ENCODE results near the gene ZSCAN9. TPM values are rescaled to one million over a fixed set of nuclear protein-coding genes. Genes with fewer than 3 reads are reported as not detected.

ZSCAN9 gene
- total and polyA plus RNA-seq, 9 of the 15 experiments (the other 6 are each of a cell fraction or from before 2014, with no cell fraction given): 18.8 to 48.9 (median 28.7) TPM

DNA sequence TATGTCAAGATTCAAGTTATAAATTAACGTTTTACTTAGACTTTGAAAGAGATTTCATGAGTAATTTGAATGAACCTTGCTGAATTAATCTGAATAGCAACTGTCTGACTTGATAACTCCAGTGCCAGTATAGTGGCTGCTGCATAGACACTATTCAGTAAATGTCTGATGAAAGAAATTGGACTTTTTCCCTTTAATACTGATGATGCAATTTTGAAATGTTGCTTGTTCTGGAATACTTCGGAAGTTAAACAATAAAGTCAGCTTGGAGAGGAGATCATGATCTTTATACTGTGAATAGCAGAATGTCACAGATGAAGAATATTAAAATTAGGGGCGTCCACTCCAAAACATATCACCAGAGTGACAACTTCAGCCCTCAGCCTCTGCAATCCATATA lies 52.7 kb downstream of the ZSCAN9 start:
- no peak for FAIRE-seq
- H2AFZ ChIP-seq (ENCODE audit: low read depth, low read length): no peak overlapping the region
- H3K4me3 ChIP-seq: no peak overlapping the region
- H3K4me1 ChIP-seq (replicated peaks in 1 of 2; ENCODE audit: control insufficient read depth in 2 of 2, insufficient read depth in 2 of 2, low read length in 2 of 2): peaks cover 4 to 7% of the 10 kb centered on the region in 2 experiments; a peak in 1 of 5 replicates
- H3K9me1 ChIP-seq (ENCODE audit: control insufficient read depth, insufficient read depth, low read length): no peaks in the 10 kb centered on the region
- peaks cover 2% of the 10 kb centered on the region; the same call in 1 of the 2 replicates for H3K9me3 ChIP-seq (replicated peaks; ENCODE audit: control insufficient read depth, insufficient read depth, low read depth, low read length)
- no peaks in the 10 kb centered on the region for H4K20me1 ChIP-seq (replicated peaks; ENCODE audit: control insufficient read depth, insufficient read depth, low read length)
- 28% methylated on average over 3 of the region's 3 CpGs for WGBS (ENCODE audit: insufficient coverage, low coverage, missing lambda C conversion rate)
- H3K36me3 ChIP-seq (ENCODE audit: control insufficient read depth, insufficient read depth, low read length): peaks cover 44% of the 10 kb centered on the region
- CTCF ChIA-PET (ENCODE audit: low intra/inter-chr PET ratio): no interaction called here
- POLR2A ChIA-PET: interaction anchor here (0.9 to 5.4 kb wide), 4 partner anchors 9 to 78 kb away, joined by 3 to 61 read pairs (median 4); partner anchors contain the start of gene ZSCAN26
- H3K27me3 ChIP-seq (ENCODE audit: control insufficient read depth in 2 of 2, insufficient read depth in 2 of 2, low read length in 2 of 2): no peaks in the 10 kb centered on the region
- H3K27ac ChIP-seq (ENCODE audit: extremely low read depth, low read depth, low read length): no peak overlapping the region
- no peak for ATAC-seq
- no peak overlapping the region for H3K9ac ChIP-seq (ENCODE audit: insufficient read depth in 1 of 2, low read depth in 2 of 2, low read length in 2 of 2)
- H3K79me2 ChIP-seq (ENCODE audit: control insufficient read depth, insufficient read depth, low read length): peaks cover 12% of the 10 kb centered on the region
- no TSS peak for BruUV-seq (replicated peaks)
- in situ Hi-C loops (cut with MboI) (no loop called here), intact Hi-C loops (cut with micrococcal nuclease) (no loop called here)
- no peak for DNase-seq (ENCODE audit: extremely low read depth in 1 of 4, low spot score in 3 of 4)
- no peak overlapping the region for H3K4me2 ChIP-seq (ENCODE audit: insufficient read depth, low read length)
- TF ChIP-seq, protein P1, sequence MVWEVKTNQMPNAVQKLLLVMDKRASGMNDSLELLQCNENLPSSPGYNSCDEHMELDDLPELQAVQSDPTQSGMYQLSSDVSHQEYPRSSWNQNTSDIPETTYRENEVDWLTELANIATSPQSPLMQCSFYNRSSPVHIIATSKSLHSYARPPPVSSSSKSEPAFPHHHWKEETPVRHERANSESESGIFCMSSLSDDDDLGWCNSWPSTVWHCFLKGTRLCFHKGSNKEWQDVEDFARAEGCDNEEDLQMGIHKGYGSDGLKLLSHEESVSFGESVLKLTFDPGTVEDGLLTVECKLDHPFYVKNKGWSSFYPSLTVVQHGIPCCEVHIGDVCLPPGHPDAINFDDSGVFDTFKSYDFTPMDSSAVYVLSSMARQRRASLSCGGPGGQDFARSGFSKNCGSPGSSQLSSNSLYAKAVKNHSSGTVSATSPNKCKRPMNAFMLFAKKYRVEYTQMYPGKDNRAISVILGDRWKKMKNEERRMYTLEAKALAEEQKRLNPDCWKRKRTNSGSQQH (CRISPR knock-in tag; IDR thresholded peaks at IDR 0.05): no peak
- TF ChIP-seq, protein P2, sequence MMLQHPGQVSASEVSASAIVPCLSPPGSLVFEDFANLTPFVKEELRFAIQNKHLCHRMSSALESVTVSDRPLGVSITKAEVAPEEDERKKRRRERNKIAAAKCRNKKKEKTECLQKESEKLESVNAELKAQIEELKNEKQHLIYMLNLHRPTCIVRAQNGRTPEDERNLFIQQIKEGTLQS (IDR thresholded peaks at IDR 0.05): peak; percentile 84
- TF ChIP-seq, protein P2 (CRISPR knock-in tag; conservative IDR thresholded peaks at IDR 0.05): no peak
- no peak for TF ChIP-seq CEBPG (CRISPR knock-in tag; IDR thresholded peaks at IDR 0.05)
- peak; percentile 65 to 78; a peak in 3 of 4 replicates for TF ChIP-seq CEBPG (tag; conservative IDR thresholded peaks at IDR 0.05 in 1 of 2, IDR thresholded peaks at IDR 0.05 in 1 of 2)
- no peak for TF ChIP-seq RBFOX2 (IDR thresholded peaks at IDR 0.05; ENCODE audit: low read depth, low read length)
- TF ChIP-seq CEBPB (tag; IDR thresholded peaks at IDR 0.05): 0 out of 2 replicates have a peak, but pooled peaks have one; percentile 38

Data from K562 (cell line).